Left hindlimb (tissue), 1 donor: ENCODE results near the gene NDUFB4.

ENCODE experiments used
- DNase-seq: peaks from one replicate; pipeline ENCODE4 v3.0.0-alpha.2; 2018

The NDUFB4 gene

DNA sequence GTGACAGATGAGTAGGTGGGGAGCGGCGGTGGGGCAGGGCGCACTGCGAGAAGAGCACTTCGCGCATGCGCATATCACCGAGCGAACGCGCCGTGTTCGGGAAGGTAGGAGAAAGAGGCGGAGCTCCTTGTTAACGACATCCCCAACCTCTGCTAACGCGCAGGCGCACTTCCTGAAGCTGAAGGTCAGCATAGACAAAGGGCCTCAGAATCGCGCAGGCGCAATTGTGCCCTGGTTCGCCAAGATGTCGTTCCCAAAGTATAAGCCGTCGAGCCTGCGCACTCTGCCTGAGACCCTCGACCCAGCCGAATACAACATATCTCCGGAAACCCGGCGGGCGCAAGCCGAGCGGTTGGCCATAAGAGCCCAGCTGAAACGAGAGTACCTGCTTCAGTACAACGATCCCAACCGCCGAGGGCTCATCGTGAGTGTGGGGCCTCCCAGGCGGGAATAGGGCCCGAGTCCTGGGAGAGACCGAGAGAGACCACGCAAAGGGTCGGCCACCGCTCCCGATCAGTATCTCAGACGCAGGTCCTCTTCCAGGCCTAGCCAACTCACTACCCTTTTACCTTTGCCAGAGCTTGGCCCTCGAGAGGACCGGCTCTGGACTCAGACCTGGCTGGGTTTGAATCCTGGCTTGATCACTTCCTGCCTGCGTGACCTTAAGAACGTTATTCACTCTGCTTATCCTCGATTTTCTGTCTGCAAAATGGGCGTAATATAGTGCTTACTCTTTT, at the start of gene NDUFB4:
NDUFB4 (plus strand) TSS at position 221 of the 737 bp plus-strand sequence; CDS start at position 245, 24 bp downstream.
- DNase-seq, result peak; percentile 97

DNA sequence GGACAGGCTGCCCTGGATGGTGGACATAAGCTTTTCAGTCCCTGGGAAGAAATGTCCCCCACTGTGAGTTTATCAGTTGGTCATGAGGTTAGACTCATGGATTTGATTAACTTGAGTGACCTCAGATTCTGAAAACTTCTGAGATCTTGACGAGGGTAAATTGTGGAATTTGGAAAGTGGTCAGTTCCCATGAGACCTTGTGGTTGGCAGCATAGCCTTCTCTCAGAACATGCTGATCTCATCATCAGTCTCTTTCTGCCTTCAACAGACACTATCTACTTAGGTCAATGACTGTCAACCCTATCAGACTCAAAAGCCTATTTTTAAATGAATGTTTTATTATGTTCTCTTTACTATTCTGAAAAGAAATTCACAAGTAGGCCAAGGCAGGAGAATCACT, 45.6 kb upstream of the NDUFB4 start:
- DNase-seq, result no peak

DNA sequence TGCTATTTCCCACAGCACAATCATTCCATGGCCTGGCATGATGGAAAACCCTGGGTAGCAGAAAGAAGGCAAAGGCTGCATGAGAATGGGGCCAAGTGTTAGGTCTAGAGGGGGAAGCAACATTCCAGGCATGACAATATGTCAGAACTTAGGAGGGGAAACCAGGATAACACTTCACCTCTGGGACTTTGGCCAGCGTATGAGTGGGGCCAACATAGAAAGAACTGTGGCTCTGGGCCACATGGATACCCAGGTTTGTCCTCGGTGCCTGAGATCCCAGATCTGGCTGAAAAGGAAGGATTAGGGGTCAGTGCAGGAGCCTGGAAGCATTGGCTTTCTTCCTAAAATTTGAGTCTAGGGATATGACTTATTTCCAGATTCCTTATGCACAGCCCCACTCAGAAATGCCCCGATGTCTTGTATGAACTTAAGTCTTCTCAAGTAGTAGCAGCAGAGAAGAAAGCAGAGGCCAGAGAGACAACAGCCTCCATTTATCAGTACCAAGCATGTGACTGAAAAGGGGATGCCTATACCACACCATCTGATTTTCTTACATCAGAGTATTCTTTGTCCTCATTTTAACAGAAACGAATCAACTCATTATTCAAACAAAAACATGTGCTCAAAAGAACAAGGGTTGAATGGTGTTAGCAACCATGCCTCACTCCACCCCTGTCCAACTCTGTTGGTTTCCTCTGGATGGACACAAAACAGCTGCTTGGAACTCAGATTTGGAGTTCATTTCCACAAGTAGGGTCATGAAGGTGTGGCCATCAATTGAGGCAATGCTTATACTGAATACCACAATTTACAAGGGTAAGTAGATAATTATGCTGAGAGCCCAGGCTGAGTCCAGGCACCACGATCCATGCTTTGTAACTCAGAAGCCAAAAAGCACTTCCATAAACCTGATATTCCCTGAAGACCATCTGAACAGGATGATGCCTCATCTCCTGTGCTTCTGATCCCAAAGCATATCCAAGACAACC, 43.7 kb upstream of the NDUFB4 start:
- DNase-seq, result no peak

DNA sequence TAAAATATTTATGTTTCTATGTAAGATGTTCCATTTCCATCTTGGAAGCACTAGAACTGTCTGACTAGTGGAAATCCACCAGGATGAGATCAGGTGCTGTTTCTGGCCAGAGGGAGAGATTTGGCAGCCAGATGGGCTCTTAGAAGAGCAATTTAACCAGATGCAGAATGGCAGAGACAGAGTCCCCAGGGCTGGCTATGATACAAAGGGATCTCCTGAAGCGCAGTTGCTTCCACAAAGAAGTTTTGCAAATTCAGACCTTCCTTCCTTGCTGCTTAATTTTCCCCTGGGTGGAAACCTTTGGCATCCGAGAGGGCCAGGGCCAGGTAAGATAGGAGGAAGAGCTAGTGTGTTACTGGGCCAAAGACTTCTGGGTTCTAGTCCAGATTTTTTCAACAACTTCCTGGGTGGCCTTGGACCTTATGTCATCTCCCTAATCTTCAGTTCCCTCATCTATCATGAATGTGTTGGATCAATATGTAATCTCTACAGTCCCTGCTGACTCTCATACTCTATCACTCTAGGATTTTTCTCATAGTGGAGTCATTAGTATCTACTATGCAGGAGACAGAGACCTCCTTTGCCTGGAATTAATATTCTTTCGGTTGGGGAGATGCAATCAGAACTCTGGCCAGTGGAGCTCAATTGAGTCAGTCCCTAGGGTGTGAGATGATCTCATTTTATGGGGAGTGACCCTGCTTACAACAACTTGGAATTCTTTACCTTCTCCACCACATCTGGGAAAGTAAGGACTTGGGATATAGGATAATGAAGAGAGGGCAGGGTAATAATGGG, 41.1 kb upstream of the NDUFB4 start:
- peak; percentile 78 for DNase-seq

DNA sequence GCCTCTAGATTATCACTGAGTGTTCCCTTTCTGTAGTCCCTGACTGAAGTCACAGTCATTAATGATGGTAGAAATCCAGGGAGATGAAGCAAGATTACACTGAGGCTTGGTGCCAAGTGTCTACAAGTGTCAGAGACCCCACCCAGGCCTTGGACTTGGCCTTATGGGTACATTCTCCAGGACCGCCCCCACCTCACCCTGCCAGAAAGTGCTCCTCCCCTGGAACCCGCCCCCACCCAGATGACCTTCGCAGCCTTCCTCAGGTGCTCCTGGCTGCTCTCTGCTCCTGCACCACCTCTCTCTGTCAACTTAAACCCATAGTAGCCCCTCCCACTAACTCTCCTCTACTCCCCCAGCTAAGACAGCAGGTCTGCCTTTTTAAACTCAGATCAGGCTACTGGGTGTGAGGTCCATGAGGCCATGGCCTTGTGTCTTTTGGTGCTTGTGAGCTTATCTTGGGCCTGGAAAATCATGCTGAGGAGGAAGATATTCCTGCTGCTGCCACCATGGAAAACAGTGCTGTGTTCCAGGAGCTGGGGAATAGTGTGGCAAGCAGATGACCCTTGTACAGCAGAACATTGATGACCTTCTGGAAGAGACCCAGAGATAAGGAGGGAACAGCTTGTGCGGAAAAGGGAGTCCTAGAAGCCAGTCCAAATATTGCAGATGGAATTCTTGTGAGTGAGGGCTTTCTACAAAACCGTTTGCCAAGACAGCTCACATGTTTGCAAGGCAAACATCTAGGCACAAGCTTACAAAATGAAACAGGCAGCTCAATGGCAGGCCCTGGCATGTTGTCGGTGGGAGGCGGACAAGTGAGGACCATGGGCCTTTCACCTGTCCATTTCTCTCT, 40.3 kb upstream of the NDUFB4 start:
- DNase-seq, result no peak

DNA sequence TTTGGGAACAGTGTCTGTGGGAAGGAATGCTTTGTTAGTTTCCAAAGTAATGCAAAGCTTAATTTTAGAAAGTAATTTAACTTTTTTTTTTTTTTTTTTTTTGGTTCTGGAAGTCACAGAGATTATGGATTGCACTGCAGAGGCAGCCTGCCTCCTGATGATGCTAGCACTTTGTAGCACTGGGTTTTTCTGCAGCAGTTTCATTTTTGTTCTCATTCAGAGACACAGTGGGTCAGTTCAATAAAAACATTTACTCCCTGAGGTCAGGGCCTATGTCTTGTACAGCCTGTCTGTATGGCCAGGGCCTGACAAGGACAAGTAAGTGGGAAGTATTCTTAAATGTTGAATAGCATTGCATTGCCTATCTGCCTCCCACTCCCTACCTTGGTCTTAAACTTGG, 39.0 kb upstream of the NDUFB4 start:
- no peak for DNase-seq

DNA sequence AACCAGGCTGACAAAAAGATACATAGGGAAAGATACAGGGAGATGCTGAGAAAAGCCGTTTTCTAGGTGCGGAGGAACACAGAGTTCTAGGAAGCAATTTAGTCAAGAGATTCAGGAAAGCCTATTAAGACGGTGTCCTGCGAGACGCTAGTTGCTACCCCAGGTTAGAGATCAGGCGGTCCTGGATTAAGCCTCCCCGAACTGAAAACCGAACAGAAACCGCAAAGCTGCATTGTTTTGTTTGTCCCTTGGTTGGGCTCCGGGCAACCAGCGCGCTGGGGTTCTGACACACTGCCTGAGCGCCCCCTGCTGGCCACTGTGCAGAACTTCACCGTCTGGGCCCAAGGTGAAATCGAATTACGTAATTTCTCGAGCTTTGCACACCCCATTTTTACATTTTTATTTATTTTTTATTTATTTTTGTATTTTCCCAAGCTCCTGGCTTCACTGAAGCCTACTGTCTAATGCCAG, 37.3 kb upstream of the NDUFB4 start:
- peak; percentile 92 for DNase-seq

DNA sequence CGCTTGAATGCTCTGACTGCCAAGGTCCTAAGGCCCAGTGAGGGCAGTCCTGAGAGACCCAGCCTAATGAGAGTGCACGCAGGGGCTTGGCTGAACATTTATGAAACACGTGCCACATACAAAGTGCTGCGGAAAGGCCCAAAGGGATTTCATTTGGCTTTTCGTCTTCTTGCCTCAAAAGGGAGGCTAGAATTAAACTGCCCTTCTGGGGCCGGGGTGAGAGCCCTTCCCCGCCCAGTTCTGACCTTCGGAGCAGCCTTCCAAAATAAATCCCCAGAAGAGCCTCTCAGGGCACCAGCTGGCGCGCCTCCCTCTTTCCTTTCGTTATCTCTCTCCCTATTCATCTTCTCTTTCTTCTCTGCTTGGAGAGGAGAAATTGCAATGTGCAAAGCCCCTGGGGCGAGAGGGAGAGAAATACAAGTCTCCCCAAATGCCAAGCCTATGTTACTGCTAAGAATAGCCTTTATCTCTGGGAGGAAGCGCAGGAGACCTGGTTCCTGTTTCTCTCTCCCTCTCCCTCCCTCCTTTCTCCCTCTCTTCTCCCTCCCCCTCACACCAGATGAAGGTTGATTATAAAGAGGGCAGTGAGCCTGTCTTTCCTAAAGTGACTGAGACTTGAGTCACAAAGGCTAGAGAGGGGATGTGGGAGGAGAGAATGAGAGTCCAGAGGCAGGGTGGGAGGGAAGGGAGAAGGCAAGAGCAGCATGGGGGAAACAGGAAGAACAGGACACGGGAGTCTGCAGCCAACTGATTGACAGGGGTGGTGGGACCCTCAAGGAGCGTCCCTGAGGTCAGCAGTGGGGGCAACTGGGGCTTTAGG, 36.7 kb upstream of the NDUFB4 start:
- DNase-seq, result no peak

DNA sequence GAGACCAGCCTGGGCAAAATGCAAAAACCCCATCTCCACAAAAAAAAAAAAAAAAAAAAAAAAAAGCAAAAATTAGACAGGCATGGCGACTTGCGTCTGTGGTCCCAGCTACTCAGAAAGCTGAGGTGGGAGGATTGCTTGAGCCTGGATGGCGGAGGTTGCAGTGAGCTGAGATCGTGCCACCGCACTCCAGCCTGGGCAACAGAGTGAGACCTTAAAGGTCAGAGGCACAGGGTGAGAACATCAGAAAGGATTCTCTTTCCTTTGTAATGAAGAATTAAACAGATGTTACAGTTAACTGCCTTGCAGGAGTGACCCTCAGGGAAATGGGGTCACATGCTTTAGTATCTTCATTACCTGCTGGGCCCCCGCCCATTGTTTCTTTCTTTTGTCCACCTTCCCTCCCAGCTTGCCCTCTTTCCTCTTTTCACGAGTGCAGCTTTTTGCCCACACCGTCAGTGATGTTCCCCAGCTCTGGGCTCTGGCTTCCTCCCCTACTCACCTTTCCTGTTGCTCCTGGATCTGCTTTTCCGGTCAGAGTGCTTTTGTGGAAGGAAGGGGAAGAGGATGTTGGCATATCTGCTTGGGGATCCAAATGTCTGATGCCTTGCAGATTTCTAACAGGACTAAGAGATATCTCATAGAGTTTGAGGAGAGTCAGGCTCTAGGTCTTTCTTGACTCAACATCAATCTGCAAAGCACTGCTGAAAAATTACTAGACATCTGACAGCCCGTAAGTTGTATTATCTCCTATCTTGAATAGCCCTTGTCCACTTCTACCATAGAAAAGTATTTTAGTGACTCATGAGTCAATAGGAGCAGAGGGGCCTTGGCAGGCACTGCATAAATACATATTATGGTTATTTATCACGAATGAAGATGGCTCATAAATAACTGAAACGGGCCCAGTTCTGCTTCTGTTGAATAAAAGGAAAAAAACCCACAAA, 35.6 kb upstream of the NDUFB4 start:
- DNase-seq, result no peak

DNA sequence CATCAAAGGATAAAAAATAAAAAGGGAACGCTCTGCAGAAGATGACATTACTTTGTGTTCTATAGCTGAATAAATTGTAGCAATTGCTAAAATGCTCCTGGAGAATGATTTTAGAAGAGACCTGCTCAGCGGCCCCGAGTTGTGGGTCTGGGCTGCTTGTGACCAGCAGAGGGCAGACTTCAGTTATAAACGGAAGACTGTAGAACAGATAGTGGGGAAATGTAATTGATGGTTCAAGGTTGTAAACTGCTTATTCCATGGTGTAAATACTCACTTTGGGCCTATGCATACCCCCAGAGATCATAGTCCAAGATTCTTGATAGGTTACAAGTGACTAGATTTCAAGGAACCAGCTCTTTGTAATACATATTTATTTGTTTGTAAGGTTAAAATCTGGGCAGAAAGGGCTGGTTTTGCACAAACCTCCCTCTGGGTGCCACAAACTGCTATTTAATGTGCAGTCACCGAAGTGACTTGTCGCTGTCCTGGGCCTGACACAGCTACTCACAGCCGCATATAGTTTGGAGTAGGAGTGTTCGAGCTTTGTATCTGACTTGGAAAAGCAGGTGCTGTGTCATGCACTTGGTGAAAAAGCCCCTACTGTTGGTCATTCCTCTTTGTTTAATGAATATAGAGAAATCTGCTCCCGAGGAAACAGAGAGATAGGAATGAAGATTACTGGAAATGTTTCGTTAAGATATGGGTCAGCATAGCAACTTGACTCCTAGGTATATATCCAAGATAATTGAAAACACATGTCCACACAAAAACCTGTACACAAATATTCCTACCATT, 34.7 kb upstream of the NDUFB4 start:
- DNase-seq, result peak; percentile 53

DNA sequence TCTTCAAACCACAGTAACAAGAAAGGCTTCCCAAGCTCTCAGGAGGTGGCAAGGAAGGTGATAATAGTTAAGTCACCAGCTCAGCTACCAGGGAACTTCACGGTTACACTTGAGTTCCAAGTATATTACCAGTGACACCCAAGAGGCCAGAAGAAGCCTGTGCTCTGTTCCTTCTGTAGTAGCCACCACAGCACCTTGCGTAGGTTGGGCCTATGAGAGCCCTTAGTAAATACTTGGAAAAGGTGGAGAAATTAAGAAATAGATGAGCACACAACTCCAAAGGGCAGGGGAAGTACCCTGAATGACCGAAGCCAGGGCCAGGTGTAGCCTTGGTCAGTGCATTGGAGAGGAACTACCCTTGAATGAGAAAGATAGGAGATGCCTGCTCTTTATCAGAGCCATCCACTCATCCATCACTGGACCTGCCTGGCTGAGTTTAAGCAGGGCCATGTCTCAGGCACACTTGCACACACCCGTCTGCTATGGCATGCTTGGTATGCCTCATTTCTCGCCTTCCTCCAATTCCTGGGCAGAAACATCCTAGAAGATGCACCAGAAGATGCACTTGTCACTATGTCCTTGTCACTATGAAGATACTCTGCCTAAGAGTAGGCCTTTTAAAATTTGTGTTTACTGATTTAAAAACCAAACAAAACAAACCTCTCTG, 32.6 kb upstream of the NDUFB4 start:
- no peak for DNase-seq

DNA sequence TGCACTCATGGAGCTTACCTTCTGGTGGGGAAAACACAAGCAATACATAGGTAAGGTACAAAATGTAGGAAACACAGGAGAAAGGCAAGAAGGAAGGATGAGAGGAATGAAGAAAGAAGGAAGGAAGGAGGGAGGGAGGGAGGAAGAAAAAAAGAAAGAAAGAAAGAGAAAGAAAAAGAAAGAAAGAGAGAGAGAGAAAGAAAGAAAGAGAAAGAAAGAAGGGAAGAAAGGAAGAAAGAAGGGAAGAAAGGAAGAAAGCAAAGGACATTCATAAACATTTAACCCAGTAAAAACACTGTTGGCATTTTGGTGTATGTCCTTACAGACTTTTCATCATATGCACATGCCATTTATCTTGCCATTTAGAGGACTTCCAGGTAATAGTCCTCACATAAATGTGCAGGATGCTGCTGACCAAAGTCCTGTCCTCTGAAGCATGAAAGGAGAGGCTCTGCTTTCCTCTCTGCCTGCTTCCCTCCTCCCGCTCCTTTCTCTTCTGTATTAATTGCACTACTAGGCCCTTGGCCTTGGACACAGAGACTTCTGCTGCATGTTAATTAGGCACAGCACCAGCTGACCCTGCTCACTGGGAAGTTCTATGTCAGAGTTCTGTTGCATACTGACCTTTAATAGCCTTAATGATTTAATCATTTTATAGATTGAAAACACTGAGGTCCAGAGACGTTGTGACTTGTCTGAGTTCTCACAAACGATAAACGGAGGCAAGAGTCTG, 29.7 kb upstream of the NDUFB4 start:
- DNase-seq, result no peak

DNA sequence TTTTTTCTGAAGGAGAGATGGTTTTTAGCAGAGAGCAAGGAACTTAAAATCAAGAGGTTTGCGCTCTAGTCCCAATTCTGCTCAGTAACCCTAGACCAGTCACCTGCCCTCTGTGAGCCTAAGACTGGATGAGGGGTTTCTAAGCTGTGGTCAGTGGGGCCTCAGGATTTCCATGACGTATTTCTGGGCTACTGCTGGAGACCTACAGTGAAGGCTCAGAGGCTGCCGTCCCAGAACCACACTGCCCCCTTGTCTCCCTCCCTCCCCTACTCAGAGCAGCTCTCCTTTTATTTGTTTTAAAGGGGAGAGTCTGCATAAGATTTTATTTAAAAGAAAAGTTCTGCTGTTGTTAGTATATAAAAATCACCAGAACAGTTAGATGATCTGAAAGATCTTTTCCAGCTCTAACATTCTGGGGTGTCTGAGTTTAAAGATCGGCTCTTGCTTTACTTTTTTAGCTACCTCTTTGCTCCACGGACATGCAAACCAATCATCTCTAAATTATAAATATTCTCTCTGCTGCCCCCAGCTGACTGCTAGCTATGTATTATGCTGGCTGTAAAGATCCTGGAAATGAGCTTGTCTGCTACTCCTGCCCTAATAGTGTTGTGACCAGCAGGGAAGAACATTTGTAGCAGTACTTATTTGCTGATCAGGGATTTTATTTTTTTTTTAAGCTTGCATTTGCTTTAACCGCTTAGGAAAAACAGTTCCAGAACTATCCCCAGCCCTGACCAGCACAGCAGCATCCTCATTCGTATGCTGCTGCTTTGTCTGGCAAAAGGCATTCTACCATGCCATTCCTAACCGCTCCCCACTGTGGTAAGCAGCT, 28.6 kb upstream of the NDUFB4 start:
- DNase-seq, result no peak

DNA sequence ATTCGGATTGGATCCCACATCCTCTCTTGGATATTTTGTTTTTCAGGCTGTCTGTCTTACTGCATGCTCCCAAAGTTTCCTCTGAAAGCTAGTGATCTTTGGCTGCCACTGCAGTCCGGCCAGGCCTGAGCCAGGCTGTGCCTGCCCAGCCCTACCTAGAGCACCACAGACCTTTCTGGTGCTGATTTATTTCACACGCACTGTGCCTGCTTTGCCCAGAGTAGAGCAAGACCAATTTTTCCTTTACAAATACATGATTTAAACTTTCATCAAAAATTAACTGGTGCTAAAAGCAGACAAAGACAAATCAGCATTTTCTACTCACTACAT, 28.0 kb upstream of the NDUFB4 start:
- DNase-seq, result no peak

DNA sequence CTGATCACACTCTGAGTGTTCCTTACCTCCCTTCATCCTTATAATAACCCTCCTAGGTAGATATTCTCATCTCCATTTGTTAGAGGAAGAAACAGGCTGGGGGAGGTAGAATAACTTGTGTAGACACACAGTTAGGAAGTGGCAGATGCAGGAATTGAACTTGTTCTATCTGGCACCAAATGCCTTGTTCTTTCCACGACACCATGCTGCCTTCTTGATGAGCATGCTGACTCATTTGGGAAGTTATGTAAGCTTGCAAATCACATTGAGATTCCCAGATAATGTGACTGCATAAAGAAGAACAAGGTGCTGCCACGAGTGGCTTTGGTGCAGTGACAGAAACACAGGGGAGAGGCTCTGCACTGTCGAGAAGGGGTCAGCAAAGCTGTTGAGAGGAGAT, 27.5 kb upstream of the NDUFB4 start:
- no peak for DNase-seq

DNA sequence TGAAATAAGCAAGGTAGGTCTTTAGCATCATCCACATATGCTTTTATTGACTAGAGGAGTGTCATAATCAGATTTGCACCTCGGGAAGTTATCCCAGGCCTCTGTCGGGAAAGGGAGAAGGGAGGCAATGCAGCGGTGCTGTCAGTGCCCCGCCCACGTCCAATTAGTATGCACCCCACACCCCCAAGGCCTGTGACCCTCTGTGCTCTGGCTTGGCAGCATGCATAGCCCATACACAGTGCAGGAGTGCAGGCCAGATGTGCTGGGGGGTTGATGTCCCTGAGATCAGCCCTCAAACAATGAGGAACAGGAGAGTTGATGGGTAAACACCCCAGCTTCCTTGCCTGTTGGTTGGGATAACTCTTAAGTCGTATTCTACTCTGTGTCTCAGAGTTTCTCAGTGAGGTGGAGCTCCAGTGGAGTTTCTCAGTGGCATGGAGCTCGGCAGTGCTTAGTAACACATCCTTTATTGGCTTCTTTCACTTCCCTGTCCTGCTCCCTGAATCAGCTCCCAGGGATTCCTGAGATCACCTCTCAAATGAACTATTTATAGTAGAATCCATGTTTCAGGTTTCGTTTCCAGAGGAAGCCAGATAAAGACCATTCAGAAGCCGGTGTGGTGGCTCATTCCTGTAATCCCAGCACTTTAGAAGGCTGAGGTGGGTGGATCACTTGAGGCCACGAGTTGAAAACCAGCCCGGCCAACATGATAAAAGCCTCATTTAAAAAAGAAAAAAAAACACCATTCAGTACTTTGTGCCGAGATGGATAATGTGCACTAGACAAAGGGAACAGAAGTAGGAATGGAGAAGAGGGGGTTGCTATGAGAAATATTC, 26.7 kb upstream of the NDUFB4 start:
- DNase-seq, result no peak
